ENCODE measurements around the gene SARS2.
A peak's percentile ranks its signal among the peaks of the same experiment; 100 is the strongest.
"Not testable (repeated sequence)": the region's sequence is repeated elsewhere in the genome, so short reads cannot be mapped to it uniquely, and the experiment has no call there.

SARS2 gene, protein sequence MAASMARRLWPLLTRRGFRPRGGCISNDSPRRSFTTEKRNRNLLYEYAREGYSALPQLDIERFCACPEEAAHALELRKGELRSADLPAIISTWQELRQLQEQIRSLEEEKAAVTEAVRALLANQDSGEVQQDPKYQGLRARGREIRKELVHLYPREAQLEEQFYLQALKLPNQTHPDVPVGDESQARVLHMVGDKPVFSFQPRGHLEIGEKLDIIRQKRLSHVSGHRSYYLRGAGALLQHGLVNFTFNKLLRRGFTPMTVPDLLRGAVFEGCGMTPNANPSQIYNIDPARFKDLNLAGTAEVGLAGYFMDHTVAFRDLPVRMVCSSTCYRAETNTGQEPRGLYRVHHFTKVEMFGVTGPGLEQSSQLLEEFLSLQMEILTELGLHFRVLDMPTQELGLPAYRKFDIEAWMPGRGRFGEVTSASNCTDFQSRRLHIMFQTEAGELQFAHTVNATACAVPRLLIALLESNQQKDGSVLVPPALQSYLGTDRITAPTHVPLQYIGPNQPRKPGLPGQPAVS

DNA sequence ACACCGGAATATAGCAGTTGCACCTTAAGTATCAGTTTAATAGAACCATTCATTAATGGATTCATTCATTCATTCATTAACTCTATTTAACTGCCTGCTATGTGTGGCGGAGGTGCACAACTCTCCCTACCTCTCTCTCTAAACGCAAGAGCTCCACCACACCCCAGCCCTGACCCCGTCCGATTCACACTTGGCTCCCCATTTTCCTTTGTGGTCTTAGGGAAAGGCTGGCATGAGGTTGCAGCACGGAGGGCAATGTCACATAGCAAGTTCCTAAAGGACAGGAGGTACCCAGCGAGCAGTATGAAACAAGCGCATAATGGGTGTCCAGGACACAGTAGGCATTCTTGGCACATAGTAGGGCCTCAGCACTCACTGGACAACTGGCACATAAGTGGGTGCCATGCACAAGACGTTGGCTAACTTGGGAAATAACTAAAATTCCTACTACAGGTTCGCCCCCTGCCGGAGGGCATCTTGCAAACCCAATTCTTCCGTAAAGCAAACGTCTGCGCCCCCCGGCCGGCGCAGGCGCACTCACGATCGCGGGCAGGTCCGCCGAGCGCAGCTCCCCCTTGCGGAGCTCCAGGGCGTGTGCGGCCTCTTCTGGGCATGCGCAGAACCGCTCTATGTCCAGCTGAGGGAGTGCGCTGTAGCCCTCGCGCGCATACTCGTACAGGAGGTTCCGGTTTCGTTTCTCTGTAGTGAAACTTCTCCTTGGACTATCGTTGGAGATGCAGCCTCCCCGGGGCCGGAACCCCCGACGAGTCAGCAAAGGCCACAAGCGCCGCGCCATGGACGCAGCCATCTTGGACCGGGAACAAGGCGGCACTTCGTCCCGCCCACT is at the start of gene SARS2:
SARS2 (minus strand) TSS at position 835 of the 847 bp plus-strand sequence; CDS start at position 808, 27 bp downstream.
- peak; percentile 94 for DNase-seq

DNA sequence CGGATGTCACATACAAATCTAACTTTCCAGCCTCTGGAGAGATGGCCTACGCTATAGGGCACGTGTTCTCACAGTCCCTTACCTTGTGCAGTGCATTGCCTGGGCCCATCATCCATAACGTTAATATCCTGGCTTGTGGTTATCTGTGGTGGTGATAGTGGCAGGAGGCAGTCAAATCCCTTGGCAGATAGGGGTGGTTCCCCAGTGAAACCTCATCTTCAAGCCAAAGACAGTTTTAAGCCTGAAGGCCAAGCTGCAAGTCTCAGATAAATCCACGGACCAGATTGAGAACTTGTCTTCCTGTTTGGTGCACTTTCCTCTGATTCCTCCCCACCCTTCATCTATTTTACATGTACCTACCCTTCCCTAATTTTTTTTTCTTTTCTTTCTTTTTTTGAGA is 49.2 kb upstream of the SARS2 start:
- no peak for DNase-seq

DNA sequence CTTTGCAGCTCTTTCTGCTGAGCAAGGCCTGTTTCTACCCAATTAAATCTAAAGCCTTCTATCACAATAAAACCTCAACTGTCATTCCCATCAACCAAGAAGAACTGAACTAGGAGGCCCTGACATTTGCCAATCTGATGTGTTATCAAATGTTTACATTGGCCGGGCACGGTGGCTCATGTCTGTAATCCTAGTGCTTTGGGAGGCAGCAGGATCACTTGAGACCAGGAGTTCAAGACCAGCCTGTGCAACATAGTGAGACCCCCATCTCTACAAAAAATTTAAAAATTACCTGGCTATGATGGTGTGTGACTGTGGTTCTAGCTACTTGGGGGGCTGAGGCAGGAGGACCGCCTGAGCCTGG is 47.7 kb upstream of the SARS2 start:
- no peak for DNase-seq

DNA sequence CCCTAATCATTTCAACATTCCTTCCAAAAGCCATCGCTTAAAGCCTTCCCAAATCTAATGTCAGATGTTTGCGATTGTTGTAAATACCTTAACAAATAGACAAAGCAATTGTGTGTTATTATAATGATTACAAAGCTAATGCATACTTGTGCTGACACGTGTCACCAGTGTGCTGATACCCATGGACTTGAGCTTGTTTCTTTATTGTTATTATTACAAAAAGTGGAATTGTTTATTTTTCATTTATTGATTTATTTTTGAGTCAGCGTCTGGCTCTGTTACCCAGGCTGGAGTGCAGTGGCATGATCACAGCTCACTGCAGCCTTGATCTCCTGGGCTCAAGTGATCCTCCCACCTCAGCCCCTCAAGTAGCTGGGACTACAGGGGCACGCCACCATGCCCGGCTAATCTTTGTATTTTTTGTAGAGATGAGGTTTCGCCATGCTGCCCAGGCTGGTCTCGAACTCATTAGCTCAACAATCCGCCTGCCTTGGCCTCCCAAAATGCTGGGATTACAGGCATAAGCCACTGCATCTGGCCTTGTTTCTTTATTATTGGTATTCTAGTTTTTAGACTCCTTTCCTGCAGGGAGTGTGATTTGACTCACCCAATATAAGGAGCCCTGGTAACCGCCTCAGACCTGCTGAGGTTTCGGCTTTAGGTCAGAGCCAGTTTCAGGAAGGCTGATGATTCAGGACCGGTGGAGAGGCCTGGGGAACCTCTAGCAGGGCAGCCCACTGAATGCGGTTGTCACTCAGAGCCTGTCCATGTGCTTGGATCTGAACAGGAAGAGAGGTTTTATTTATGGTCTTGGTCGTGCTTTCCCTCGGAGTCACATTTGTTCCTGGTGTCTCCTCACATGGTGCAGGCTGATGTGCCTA is 47.1 kb upstream of the SARS2 start:
- DNase-seq = no peak

DNA sequence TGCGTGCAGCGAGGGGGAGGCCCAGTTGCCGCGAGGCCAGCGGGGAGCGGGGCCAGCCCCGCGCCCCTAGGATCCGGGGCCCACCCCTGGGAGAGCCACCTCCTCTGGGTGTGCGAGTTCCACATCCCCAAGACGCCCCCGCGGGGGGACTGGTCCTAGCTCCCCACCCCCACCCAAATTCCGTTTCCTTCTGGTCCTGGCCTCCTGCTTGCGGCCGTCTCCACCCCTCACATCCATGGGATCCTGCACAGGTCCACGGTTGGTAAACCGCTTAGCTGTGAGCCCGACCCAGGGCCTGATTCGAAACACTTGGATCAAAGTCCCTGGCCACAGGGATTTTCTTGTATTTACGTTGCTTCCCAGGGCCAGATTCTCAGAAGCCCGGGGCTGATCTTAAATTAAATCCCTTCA is 45.3 kb upstream of the SARS2 start:
- no peak for DNase-seq

DNA sequence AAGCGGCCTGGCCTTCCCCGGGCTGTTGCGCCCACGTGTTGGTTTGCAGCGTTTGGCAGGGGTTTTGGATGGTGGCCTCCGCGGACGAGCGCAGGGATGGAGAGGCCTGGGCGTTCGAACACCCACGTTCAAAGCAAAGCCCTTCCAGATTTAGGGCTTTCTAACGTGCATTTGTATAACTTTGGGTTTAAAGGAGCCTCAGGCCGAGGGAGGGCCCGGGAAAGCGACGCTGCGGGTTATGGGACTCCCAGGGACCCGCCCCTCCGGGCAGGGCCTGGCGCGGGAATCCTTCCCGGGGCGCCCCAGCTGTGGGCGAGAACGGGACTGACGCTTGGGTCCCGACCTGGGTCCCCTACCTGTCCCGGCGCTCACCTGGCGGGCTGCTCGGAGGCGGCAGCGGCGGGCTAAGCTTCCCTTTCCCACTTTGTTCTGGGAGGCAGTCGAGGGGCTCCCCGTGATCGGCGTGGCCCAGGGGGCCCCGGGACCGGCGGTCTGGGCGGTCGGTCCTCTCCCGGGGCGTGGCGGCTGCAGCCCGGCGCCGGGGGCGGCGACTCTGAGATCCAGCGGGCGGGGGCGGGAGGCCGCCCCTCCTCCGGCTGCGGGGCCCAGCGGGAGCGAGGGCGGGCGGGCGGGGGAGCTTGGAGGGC is 44.8 kb upstream of the SARS2 start, which contains the start of gene FBXO17:
FBXO17 (minus strand) TSS at position 529 of the 647 bp plus-strand sequence. CDS start 25,423 bp downstream, outside the sequence.
- DNase-seq = no peak

DNA sequence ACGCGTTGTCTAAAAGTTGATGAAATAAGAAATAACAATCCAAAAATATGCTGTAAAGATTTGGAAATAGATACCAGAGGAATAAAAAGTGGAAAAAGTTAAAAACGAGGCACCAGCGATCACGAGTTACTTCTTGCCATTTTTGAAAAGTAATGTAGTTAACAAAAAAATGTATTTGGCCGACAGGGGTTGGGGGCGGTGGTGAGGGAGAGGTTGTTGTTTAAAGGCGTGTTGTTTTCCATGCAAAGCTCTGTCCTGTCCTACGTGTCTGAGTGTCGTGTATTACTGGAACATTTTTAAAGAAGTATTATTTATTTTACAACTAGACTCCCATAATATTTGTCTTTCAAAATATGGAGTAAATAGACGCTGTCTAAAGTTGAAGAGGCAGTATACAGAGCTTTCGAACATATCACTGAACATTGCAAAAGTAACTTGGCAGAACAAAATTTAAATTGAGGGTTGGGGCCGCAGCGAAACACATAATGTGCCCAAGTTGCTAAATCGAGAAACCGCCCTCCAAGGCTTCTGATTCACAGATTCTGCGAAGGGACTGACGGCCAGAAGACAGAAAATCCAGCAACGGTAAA is 44.2 kb upstream of the SARS2 start:
- no peak for DNase-seq

DNA sequence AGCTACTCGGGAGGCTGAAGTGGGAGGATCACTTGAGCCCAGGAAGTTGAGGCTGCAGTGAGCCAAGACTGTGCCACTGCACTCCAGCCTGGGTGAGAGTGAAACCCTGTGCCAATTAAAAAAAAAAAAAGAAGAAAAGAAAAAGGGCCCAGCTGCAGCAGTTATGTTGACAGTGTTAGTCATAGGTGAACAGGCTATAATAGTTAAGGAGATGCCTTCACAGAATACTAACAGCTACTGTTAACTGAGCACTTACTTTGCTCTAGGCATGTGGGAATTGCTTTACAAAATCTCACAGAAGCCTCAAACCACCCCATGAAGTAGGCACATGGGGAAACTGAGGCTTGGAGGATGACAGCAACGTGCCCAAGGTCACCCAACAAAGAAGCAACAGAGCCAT is 41.1 kb upstream of the SARS2 start:
- no peak for DNase-seq

DNA sequence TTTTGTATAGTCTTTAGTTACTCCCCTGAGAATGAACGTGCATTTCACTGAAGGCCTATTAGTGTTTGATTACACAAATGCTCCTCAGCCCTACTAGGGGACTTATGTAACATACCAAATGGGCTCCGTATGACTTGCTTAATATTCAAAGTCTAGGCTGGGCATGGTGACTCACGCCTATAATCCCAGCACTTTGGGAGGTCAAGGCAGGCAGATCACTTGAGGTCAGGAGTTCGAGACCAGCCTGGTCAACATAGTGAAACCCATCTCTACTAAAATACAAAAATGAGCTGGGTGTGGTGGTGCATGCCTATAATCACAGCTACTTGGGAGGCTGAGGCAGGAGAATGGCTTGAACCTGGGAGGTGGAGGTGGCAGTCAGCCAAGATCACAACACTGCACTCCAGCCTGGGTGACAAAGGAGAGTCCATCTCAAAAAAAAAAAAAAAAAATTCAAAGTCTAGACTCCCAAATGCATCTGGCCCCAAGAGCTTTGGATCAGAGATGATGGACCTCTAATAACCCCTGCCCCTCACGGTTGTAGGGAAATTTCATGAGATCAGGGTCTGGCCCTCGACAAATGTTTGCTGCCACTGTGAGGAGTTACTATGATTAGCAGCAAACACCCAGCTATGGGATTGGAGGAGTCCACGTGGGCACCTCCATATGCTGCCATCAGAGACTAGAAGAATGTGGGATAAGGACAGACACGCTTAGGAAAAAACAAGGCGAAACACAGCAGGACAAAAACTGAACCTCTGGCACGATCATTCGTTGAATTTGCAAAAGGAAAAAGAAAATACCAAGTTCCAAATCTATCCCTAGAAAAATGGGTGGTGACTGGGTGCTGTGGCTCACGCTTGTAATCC is 40.3 kb upstream of the SARS2 start:
- peak; percentile 72 for DNase-seq

DNA sequence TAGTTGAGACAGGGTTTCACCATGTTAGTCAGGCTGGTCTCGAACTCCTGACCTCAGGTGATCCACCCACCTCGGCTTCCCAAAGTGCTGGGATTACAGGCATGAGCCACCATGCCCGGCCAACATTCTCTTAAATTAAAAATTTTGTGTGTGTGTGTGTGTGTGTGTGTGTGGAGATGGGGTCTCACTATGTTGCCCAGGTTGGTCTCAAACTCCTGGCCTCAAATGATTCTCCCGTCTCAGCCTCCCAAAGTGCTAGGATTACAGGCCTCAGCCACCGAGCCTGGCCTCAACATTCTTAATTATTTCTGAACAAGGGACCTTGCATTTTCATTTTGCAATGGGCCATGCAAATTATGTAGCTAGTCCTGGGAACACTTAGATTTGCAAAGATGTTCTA is 35.6 kb upstream of the SARS2 start:
- DNase-seq = not testable (repeated sequence)

DNA sequence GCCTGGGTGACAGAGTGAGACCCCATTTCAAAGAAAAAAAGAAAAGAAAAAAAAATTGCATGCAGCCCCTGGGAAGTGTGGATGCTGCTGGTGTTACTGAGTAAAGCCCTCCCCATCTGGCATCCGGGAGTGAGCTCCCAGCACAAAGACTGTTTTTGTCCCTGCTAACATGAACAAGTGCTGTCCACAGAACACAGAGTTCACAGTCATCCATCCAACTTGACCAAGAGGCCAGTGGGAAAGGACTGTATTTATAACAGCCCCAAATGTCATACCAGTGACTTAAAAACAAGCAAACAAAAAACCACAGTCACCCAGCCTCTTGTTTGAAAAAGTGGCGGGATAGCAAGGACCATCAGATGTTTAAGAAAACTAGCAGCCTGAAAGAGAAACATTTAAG is 34.2 kb upstream of the SARS2 start:
- no peak for DNase-seq

DNA sequence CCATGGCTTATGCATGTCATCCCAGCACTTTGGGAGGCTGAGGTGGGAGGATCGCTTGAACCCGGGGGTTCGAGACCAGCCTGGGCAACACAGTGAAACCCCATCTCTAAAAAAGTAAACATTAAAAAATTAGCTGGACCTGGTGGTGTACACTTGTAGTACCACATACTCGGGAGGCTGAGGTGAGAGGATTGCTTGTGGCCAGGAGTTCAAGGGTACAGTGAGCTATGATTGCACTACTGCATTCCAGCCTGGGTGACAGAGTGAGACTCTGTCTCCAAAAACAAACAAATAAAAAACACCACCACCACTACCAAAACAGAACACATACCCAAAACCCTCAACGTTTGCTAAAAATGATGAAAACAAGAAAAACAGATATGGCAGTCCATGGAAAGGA is 29.1 kb upstream of the SARS2 start:
- DNase-seq = no peak

DNA sequence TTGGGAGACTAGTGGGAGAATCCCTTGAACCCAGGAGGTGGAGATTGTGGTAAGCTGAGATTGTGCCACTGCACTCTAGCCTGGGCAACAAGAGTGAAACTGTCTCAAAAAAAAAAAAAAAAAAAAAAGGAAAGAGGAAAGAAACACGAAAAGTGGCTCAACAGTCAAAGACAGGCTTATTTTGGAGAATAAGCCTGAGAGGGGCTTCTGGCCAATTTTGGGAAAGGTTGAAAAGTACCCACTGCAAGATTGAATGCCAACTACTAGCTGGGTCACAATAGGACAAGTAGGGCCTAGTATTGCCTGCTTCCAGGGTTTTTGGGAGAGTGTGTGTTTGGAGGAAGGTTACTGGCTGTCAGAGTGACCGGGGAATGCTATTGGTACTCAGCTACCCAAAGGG is 27.7 kb upstream of the SARS2 start:
- DNase-seq = no peak

DNA sequence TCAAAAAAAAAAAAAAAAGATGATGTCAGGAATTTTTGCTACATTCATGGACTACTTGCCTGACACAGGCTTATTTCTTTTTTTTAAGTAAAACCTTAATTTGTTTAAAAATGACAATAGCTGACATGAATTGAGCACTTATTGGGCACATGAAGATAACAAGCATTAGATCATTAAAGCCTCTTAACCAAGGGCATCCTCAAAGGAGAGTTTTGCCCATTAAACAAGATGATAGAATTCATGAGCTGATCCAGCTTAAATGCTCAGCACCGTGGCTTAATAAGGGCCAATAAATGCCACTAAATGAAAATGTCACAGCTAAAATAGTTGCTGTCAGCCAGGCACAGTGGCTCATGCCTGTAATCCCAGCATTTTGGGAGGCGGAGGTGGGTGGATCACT is 25.7 kb upstream of the SARS2 start:
- no peak for DNase-seq

DNA sequence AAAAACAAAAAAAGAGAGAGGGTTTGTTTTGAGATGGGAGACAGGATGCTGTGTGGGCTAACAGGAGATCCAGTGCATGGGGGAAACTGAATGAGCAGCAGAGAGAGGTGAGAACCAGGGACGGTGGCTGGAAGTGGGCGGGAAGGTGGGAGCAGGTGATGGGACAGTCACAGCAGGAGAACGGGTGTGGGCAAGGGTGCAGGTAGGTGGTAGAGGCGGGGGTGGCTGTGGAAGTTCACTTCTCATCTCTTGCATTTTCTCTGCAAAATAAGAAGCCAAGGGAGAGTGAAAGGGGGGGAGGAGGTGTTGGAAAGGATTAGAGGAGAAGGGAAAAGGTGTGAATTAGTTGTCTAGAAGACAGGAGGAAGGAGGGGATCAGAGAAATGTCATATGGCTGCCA is 23.1 kb upstream of the SARS2 start:
- no peak for DNase-seq

DNA sequence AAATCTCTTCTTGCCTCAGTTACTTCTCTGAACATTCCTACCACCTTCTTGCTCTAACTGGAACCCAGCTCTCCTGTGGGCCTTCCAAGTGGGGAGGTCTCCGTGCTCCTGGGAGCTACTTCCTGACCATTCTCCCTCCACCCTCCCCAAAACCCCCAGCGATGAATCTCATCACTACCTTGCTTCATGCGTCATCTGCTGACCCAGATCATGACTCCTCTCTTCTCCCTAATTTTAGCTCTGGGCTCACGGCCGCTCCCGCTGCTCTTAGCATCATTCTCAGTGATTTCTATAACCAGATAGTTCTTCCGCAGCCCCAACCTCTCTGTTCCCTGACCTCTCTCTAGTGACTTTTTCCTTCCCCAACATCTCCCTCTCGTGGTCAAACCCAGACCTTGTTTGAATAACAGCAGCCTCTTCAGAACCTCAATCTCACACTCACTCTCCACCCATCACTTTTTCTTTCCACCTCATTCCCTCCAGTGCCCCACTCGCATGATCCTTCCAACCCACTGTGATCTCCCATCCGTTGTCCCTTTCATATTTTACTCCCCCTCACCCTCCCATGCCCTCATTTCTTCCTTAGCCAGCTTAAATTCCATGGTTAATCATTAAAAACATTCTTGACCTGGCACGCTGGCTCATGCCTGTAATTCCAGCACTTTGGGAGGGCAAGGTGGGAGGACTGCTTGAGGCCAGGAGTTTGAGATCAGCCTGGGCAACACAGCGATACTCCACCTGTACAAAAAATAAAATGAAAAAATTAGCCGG is 22.0 kb upstream of the SARS2 start:
- peak; percentile 63 for DNase-seq

DNA sequence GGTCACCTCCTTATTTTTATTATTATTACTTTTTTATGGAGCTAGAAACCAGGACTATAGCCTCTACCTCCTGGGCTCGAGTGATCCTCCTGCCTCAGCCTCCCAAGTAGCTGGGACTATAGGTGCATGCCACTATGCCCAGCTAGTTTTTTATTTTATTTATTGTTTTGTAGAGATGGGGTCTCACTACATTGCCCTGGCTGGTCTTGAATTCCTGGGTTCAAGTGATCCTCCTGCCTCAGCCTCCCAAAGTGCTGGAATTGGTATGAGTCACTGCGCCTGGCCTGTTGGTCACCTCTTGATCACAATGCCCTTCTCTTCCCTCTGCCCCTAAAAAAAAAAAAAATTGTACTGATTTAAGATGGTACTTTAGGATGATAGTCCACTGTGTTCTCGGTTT is 20.6 kb upstream of the SARS2 start:
- DNase-seq = no peak

DNA sequence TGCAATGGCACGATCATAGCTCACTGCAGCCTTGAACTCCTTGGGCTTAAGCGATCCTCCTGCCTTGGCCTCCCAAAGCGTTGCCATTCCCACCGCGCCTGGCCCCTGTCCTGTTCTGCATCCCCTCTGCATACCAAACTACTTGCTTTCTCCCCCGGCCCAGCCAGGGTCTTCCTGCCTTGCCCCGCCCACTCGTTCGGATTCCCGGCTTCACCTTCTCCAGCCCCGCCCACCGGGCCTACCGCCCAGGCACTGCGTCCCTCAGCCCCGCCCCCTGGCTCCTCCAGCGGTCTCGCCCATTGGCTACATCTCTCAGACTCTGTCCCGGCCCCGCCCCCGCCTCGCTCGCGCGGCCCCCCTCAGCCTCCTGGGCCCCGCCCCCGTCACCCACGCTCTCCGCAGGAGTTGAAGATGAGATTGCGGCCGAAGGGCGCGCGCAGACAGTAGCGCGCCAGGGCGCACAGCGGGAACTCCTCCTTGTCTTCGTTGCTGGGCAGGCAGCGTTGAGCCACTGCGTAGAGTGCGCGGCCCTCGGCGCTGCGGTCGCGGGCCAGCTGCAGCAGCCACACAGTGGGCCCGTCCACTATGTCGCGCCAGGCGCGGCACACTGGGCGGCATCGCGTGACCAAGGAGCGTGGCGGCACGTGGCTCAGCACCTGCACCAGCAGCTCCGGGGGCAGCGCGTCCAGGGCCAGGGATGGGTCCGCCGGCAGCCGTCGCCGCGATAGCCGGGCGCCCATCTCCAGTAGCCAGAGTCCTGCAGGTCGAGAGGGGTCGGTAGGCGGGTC is 19.2 kb upstream of the SARS2 start:
- peak; percentile 88 for DNase-seq

All from NCI-H2171 treated with DMSO at 0.1 percent for 48 hours (cell line).